NCI-H774 (cell line): Measurements from ENCODE around the gene MTHFR.
"Not testable (repeated sequence)": the region's sequence is repeated elsewhere in the genome, so short reads cannot be mapped to it uniquely, and the experiment has no call there.

ENCODE experiments used
- DNase-seq: peaks from one replicate; lab custom pipeline; 2025; lab: John Stamatoyannopoulos, UW

The MTHFR gene

DNA sequence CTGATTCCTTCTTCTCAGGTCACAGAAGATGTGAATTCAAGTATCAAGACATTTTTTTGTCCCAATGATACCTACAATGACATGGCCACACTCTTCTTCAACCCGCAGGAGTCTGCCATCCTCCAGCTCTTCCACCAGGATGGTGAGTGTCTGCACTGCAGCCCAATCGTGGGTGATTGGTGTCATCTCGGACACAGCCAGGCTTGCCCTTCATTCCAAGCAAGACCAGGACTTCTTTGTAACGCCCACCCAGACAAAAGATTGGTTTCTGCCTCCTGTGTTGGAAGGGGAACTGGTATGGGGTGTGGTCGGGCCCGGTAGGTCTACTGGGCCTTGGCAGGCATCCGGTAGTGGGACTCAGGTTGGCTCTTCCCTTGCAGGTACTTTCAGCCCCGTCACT lies 27.7 kb upstream of the MTHFR start:
- no peak for DNase-seq

DNA sequence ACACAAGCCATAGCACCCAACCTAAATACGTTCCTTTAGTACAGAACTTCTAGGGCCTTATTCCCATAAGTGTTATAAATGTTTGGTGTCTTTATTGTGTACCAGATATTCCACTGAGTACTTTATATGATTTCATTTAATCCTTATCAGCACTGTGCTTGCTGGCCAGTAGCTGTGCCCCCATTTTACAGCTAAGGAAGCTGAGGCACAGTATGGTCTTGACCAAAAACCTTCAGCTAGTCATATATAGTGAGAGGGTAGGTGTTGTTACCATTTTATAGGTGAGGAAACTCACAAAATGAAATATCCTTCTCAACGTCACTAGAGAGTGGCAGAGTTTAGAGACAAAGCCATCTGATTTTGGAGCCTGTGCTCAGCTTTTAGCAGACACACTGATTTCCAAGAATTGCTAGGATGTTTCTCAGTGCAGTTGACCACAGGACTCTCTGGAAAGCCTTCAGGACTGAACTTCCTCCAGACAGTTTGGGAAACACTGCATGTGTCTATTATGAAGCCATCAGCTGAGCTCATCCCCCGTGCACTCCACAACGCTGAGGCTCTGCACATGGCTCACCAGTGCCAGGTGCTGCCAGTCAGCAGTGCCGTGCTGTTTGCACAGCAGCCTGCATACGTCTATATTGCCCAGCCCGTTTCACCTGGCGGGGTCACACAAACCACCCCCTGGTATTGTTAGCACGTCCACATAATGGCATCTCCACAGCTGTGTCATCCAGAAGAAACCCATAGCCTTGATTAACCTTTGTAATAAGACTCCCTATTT lies 26.4 kb upstream of the MTHFR start:
- DNase-seq: peak; percentile 70

GRCh38 chr1:11828511-11828910 lies 22.7 kb upstream of the MTHFR start:
- DNase-seq: no peak

- no peak for DNase-seq
Observed at GRCh38 chr1:11826946-11827345, 21.2 kb upstream of the MTHFR start.

GRCh38 chr1:11825131-11825530 lies 19.4 kb upstream of the MTHFR start:
- no peak for DNase-seq

DNA sequence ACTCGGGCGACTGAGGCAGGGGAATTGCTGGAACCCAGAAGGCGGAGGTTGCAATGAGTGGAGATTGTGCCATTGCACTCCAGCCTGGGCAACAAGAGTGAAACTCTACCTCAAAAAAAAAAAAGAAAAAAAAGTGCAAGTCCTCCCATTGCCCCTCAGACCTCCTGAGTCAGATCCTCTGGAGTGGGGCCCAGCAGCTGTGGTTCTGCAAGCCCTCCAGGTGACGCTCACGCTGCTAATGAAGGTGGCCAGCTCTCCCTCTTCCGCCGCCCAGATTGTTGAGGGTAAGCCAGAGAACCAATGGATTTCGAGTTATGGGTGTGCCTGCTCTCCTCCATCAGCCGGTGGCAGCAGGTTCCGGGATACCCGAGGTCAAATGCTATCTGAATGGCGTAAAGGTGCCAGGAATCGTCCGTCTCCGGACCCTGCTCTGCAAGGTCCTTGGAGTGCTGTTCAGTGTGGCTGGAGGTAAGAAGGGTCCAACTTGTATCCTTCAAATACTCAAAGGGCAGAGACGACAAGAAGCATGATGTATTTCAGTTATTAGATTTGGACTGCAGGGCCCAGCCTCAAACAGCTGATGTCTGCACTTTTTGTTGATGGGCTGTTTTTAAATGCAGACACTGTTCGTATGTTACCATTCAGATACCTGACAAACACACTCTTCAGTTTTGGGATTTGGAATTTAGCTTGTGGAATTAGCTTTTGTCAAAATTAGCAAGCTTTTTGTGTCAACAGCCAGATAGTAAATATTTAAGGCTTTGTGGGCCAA lies 17.8 kb upstream of the MTHFR start:
- no peak for DNase-seq

- no peak for DNase-seq
Observed at GRCh38 chr1:11822091-11822490, 16.3 kb upstream of the MTHFR start.

DNA sequence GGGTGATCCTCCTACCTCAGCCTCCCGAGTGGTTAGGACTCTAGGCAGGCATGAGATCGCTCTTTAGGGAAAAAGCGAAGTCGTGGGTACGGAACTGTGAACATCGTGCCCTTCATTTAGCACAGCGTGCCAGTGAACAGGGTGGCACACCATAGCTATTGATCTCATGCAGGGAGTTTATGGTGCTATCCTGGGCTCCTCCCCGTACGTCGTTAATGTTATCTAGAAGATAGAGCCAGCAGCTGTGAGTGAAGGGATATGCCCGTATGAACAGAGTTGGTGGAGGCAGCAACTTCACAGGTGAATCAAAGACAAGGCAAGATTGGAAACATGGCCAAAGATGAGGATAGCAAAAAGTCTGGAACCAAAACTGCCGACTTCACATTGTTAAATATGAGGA lies 11.4 kb upstream of the MTHFR start:
- DNase-seq: no peak

DNA sequence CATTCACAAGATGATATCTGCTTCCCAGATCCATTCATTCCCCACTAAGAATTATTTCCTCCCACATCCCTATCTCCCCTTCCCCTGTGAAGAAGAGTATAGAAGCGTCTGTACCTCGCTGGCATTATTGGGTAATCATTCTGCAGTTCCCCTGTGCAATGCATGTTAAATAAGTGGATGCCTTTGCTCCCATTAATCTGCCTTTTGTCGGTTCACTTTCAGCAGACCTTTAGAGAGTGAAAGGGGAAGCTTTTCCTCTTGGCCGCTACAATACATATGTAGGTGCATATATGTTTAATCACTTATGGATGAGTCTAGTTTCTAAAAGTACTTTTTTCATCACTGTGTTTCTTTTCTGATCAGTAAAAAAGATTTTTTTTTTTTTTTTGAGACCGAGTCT lies 7.3 kb upstream of the MTHFR start:
- no peak for DNase-seq

DNA sequence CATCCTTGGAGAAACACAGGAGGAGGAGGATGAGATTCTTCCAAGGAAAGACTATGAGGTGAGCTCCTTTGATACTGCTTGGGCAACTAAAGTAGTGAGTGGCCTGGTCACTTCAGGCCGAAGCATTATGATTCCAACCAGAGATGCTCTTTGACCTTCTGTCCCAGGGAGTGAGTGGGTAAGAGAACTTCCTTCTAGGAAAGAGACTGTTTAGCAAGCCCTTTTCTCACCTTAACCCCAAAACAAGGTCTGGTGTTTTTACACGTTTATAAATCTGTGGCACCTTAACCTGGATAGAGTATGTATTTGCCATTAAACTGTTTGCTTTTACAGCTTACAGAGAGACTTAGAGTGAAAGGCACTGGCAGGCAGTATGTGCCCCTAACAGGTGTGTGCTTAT lies 1.4 kb upstream of the MTHFR start:
- DNase-seq: no peak

DNA sequence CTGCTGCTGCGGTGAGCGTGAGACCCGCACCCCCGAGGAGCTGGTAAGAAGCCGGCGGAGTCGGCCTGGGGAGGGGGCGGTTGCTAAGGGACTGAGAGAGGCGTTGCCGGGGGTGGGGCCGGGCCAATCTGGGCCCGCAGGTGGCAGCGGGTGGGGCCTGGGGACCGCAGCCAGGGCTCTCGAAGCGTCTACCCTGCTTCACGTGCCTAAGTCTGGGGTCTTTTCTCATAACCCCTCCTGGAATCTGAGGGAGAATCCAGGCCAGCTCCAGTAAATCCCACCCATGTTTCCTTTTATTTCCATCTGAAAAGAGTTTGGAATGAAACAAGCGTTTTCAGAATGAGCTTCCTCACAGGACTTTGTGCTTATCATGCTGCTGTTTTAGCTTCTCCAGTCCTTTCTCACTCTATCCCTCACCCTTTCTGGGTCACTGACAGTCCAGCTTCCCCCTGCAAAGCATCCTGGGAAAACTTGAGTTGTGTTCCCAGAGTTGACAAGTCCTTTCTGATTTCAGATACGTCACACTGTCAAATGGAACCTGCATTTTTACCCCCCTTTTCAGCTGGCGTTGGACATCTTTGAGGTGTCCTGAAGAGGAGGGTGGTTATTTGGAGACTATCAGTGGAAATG lies 658 bp upstream of the MTHFR start:
- no peak for DNase-seq

GRCh38 chr1:11804666-11805421 lies 920 bp downstream of the MTHFR start:
- DNase-seq: peak; percentile 34

DNA sequence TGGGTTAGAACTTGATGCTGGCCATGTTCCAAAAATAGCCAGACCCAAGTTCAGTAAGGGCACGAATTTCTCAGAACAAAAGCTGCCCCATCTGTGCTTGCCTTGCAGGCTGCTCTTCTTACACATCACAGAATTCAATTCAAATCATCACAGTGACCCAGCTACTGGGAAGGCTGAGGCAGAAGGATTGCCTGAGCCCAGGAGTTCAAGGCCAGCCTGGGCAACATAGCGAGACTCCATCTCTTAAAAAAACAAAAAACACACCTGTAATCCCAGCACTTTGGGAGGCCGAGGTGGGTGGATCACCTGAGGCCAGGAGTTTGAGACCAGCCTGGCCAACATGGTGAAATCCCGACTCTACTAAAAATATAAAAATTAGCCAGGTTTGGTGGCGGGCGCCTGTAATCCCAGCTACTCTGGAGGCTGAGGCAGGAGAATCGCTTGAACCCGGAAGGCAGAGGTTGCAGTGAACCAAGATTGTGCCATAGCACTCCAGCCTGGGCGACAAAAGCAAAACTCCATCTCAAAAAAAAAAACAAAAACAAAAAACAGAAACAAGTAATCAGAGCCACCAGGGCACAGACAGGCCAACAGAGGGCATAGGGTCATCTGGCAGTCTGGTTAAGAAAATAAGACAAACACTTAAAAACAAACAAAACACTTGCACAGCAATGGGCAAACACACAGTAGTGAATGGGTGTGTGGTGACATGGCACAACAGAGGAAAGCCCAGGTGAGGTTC lies 1.7 kb downstream of the MTHFR start:
- not testable (repeated sequence) for DNase-seq

DNA sequence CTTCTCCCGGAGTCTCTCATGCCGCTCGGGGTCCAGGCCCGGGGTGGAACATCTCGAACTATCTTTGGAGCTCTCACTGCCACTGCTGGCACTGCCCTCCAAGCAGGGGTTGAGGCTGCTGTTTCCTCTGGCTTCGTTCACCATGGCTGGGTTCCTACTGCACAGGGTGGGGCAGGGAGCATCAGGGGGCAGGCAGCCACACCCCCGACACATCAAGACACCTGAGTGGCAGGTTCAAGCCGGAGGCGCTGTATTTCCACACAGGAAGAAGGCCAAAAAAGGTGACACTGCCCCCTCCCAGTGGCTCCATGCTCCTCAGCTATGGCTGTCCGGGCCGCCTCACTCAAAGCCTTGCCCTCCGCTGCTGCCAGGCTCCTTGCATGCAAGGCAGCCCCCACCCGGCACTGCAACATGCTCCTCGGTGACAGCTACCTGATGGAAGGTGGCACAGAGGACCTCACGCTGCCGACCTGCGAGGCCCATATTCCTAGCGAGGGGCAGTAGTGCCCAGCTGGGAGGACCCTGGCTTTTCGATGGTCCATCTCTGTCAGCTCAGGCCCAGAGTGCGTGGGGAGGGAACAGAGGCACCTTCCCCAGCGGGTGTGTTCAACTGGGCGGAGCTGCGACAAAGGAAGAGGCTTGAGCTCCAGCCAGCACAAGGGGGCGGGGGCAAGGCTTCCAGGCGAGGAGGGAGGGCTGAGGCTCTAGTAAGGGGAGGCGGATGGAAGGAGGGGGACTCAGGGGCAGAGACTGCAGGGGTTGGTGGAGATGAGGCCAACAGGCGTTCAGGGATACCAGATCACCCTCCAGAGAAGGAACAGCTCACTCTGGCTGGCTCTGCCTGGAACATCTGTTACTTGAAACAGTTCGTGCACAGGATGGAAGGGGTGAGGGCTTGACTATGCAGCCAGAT lies 2.5 kb downstream of the MTHFR start:
- DNase-seq: peak; percentile 10

DNA sequence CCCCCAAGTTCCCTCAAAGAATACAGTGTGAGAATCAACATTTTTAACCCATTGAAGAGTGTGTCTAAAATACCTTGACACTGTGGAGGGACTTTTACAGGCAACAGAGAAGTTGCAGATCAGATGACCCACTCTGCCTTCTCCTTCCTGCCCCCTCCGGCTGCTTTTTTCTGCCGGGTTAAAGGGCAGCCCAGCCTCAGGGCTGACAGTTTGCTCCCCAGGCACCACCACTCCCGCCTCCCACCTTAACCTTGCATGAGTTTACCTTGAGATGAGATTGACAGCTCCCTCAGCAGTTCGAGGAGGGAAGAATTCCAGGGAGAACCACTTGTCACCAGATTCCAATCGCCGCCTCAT lies 3.2 kb downstream of the MTHFR start:
- no peak for DNase-seq

- DNase-seq: no peak
Observed at GRCh38 chr1:11800756-11801433, 4.9 kb downstream of the MTHFR start.

- DNase-seq: no peak
Observed at GRCh38 chr1:11800391-11800755, 5.4 kb downstream of the MTHFR start.

DNA sequence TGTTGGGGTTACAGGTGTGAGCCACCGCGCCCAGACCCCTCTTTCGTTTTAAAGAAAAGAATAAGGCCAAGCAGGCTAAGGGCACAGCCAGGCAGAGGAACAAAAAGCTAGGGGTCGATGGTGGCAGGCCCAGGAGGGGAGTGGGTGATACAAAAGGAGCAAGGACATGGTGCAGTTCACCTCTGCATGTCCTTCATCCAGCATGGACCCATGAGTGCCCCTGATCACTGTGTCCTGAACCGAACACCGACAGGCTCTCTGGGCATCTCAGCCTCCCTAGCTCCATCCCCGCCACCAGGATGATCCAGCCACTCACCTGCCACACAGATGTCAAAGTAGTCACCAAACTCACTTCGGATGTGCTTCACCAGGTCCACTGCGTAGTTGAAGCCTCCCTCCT lies 5.9 kb downstream of the MTHFR start:
- DNase-seq: no peak

DNA sequence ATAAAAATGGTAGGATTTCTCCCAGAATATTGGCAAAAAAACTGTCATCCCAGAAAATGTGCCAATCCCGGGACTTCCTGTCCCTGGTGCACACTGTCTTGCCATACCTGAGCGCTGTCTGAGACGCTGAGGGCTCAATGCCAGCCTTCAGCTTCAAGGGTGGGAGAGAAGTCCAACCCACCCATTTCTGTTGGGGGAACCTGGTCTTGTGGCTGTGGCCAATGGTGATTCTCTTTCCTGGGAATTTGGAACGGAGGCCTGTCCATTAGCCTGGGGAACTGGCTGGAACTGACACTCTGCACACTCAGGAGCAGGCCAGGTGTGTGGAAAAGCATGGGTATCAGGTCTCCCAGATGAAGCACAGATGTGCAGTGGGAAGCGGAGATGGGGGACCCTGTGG lies 6.7 kb downstream of the MTHFR start:
- DNase-seq: no peak
